ENCODE results near the gene LBX2. TPM values are rescaled to one million over a fixed set of nuclear protein-coding genes. Genes with fewer than 3 reads are reported as not detected.

The LBX2 gene
- total RNA-seq, 1 experiment from 2014 or later = 9.6 TPM

DNA sequence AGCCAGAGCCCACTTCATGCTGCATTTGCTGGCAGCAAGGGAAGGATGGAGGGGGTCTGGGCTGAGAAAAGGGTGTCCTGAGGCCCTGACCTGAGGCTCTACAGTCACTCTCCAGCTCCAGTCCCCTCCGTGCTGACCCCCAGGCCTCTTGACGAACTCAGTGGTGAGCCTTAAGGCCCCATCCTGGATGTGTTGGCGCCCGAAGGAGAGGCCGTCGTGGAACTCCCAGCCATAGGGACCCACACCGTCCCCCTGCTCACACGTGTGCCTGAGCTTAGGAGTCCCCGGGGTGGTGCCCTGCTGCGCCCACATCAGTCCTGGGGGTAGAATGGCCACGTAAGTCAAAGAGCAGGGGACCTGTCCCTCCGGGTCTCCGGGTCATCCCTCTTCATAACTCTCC, 35.0 kb downstream of the LBX2 start:
- POLR2A ChIA-PET = no interaction called here
- intact Hi-C loops (cut with micrococcal nuclease; ENCODE audit: unreplicated experiment) = no loop called here
- H3K27ac ChIP-seq (ENCODE audit: low read length) = peak overlapping the region; percentile 88

GRCh38 chr2:74462786-74463105, 36.7 kb downstream of the LBX2 start:
- H3K4me1 ChIP-seq (ENCODE audit: control insufficient read depth, insufficient read depth, low read length) = peaks cover 9% of the 10 kb centered on the region
- ATAC-seq (no peak), DNase-seq (ENCODE audit: low read depth, low spot score) (no peak)
- no peaks in the 10 kb centered on the region for H3K9me3 ChIP-seq (ENCODE audit: control insufficient read depth, insufficient read depth, low read depth, low read length)
- no peak overlapping the region for H3K27ac ChIP-seq (ENCODE audit: low read length)
- in situ Hi-C loops (cut with HindIII; ENCODE audit: low pct_unique_long_range_greater_than_20kb, low sequenced_read_pairs) = no loop called here
- H3K27me3 ChIP-seq (ENCODE audit: control insufficient read depth, insufficient read depth, low read length) = no peaks in the 10 kb centered on the region
- no peak for TF ChIP-seq CTCF (IDR thresholded peaks at IDR 0.05)
- TF ChIP-seq, protein P1, sequence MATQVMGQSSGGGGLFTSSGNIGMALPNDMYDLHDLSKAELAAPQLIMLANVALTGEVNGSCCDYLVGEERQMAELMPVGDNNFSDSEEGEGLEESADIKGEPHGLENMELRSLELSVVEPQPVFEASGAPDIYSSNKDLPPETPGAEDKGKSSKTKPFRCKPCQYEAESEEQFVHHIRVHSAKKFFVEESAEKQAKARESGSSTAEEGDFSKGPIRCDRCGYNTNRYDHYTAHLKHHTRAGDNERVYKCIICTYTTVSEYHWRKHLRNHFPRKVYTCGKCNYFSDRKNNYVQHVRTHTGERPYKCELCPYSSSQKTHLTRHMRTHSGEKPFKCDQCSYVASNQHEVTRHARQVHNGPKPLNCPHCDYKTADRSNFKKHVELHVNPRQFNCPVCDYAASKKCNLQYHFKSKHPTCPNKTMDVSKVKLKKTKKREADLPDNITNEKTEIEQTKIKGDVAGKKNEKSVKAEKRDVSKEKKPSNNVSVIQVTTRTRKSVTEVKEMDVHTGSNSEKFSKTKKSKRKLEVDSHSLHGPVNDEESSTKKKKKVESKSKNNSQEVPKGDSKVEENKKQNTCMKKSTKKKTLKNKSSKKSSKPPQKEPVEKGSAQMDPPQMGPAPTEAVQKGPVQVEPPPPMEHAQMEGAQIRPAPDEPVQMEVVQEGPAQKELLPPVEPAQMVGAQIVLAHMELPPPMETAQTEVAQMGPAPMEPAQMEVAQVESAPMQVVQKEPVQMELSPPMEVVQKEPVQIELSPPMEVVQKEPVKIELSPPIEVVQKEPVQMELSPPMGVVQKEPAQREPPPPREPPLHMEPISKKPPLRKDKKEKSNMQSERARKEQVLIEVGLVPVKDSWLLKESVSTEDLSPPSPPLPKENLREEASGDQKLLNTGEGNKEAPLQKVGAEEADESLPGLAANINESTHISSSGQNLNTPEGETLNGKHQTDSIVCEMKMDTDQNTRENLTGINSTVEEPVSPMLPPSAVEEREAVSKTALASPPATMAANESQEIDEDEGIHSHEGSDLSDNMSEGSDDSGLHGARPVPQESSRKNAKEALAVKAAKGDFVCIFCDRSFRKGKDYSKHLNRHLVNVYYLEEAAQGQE (IDR thresholded peaks at IDR 0.05; ENCODE audit: insufficient read depth in 1 of 2, low read depth in 2 of 2, low read length in 1 of 2) = no peak
- no peak for TF ChIP-seq SIN3A (IDR thresholded peaks at IDR 0.05; ENCODE audit: borderline replicate concordance, insufficient read depth, low read depth, low read length)
- no peak for TF ChIP-seq POLR2AphosphoS5 (IDR thresholded peaks at IDR 0.05; ENCODE audit: low read depth, low read length)
- no peak for TF ChIP-seq TCF7L2 (IDR thresholded peaks at IDR 0.05; ENCODE audit: low read depth, low read length)
- peaks cover 2% of the 10 kb centered on the region; the same call in 1 of the 2 replicates for H3K36me3 ChIP-seq (ENCODE audit: control insufficient read depth, insufficient read depth, low read length)
- CTCF ChIA-PET = no interaction called here
- no TSS peak for BruUV-seq (replicated peaks)
- POLR2A ChIA-PET = no interaction called here
- intact Hi-C loops (cut with micrococcal nuclease; ENCODE audit: unreplicated experiment) = no loop called here
- no peak overlapping the region for H3K4me3 ChIP-seq (ENCODE audit: low read depth in 2 of 2, low read length in 2 of 2)

More for the DNA sequence above, 35.0 kb downstream of the LBX2 start:
- BruUV-seq (replicated peaks) = no TSS peak
- CTCF ChIA-PET = no interaction called here
- Histone ChIP-seq H3K9me3 (ENCODE audit: control insufficient read depth, insufficient read depth, low read depth, low read length) (no peaks in the 10 kb centered on the region), H3K36me3 (ENCODE audit: control insufficient read depth, insufficient read depth, low read length) (peaks cover 2% of the 10 kb centered on the region; the same call in 1 of the 2 replicates), H3K4me3 (ENCODE audit: low read depth in 2 of 2, low read length in 2 of 2) (peak overlapping the region; percentile 77 to 85), H3K4me1 (ENCODE audit: control insufficient read depth, insufficient read depth, low read length) (peaks cover 7% of the 10 kb centered on the region), H3K27me3 (ENCODE audit: control insufficient read depth, insufficient read depth, low read length) (no peaks in the 10 kb centered on the region)
- in situ Hi-C loops (cut with HindIII; ENCODE audit: low pct_unique_long_range_greater_than_20kb, low sequenced_read_pairs) = no loop called here
- 0 out of 2 replicates have a peak, but pooled peaks have one; percentile 0 for ATAC-seq
- no peak for DNase-seq (ENCODE audit: low read depth, low spot score)
- no peak for TF ChIP-seq SIN3A (IDR thresholded peaks at IDR 0.05; ENCODE audit: borderline replicate concordance, insufficient read depth, low read depth, low read length)
- TF ChIP-seq, protein P1 (IDR thresholded peaks at IDR 0.05; ENCODE audit: insufficient read depth in 1 of 2, low read depth in 2 of 2, low read length in 1 of 2) = no peak
- TF ChIP-seq POLR2AphosphoS5 (IDR thresholded peaks at IDR 0.05; ENCODE audit: low read depth, low read length) = no peak
- no peak for TF ChIP-seq CTCF (IDR thresholded peaks at IDR 0.05)
- no peak for TF ChIP-seq TCF7L2 (IDR thresholded peaks at IDR 0.05; ENCODE audit: low read depth, low read length)

Measured in Panc1 (cell line).